Measurements from ENCODE around the gene MAPT. TPM values are rescaled to one million over a fixed set of nuclear protein-coding genes. Genes with fewer than 3 reads are reported as not detected.

The MAPT gene
- under 0.01 and 0.69 TPM in 2 replicates for total RNA-seq

DNA sequence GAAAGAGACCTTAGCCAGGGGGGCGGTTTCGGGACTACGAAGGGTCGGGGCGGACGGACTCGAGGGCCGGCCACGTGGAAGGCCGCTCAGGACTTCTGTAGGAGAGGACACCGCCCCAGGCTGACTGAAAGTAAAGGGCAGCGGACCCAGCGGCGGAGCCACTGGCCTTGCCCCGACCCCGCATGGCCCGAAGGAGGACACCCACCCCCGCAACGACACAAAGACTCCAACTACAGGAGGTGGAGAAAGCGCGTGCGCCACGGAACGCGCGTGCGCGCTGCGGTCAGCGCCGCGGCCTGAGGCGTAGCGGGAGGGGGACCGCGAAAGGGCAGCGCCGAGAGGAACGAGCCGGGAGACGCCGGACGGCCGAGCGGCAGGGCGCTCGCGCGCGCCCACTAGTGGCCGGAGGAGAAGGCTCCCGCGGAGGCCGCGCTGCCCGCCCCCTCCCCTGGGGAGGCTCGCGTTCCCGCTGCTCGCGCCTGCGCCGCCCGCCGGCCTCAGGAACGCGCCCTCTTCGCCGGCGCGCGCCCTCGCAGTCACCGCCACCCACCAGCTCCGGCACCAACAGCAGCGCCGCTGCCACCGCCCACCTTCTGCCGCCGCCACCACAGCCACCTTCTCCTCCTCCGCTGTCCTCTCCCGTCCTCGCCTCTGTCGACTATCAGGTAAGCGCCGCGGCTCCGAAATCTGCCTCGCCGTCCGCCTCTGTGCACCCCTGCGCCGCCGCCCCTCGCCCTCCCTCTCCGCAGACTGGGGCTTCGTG is at the start of gene MAPT:
Gene MAPT (plus strand): TSS at position 533 of the 763 bp plus-strand sequence. CDS start 67,784 bp downstream, outside the sequence.

DNA sequence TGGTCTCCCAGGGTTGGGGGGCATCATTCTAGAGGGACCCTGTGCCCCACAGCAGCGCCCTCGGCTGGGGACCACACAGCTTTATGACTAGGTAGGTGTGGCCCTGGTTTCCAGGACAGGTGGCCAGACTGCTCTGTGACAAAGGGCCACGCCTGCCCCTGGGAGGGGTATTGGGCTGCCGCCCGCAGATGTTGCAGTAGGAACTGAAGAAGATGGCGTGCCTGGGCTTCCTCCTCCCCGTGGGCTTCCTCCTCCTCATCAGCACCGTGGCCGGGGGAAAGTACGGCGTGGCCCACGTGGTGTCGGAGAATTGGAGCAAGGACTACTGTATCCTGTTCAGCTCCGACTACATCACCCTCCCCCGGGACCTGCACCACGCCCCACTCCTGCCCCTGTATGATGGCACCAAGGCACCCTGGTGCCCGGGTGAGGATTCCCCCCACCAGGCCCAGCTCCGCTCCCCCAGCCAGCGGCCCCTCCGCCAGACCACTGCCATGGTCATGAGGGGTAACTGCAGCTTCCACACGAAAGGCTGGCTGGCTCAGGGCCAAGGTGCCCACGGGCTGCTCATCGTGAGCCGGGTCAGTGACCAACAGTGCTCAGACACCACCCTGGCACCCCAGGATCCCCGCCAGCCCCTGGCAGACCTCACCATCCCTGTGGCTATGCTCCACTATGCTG is 49.5 kb upstream of the MAPT start, which contains the start of gene SPPL2C:
Gene SPPL2C (plus strand): TSS at position 187 of the 681 bp plus-strand sequence. CDS start 26 bp downstream, at position 213.

DNA sequence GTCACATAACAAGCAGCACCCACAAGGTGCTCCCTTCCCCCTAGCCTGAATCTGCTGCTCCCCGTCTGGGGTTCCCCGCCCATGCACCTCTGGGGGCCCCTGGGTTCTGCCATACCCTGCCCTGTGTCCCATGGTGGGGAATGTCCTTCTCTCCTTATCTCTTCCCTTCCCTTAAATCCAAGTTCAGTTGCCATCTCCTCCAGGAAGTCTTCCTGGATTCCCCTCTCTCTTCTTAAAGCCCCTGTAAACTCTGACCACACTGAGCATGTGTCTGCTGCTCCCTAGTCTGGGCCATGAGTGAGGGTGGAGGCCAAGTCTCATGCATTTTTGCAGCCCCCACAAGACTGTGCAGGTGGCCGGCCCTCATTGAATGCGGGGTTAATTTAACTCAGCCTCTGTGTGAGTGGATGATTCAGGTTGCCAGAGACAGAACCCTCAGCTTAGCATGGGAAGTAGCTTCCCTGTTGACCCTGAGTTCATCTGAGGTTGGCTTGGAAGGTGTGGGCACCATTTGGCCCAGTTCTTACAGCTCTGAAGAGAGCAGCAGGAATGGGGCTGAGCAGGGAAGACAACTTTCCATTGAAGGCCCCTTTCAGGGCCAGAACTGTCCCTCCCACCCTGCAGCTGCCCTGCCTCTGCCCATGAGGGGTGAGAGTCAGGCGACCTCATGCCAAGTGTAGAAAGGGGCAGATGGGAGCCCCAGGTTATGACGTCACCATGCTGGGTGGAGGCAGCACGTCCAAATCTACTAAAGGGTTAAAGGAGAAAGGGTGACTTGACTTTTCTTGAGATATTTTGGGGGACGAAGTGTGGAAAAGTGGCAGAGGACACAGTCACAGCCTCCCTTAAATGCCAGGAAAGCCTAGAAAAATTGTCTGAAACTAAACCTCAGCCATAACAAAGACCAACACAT is 104.9 kb downstream of the MAPT start, which contains the start of gene STH:
Gene STH (plus strand): TSS at position 264 of the 913 bp plus-strand sequence. CDS start 30 bp downstream, at position 294.

Other genes starting within 250 kb of the MAPT start
- not detected in 2 replicates for gene CRHR1, start 110.2 kb upstream of the MAPT start, total RNA-seq
- not detected in 2 replicates for gene SPPL2C, start 49.7 kb upstream of the MAPT start, total RNA-seq
- gene STH, start 104.7 kb downstream of the MAPT start, total RNA-seq, result not detected in 2 replicates